IMR-90 (cell line): ENCODE measurements around the gene AP2B1.

Experiments used
- CTCF ChIP-seq: conservative IDR thresholded peaks from 2 replicates; pipeline ENCODE4 v1.5.1; 2012; ENCODE audit warnings: mild to moderate bottlenecking, low read depth, low read length, improper control_type of control experiment
- MXI1 ChIP-seq: IDR thresholded peaks from 2 replicates; pipeline ENCODE4 v1.6.1; 2012; ENCODE audit warnings: low read depth, mild to moderate bottlenecking, low read length, moderate library complexity, borderline replicate concordance
- POLR2A ChIP-seq: IDR thresholded peaks from 2 replicates; pipeline ENCODE4 v1.6.1; 2012; ENCODE audit warnings: mild to moderate bottlenecking, low read depth, low read length

DNA sequence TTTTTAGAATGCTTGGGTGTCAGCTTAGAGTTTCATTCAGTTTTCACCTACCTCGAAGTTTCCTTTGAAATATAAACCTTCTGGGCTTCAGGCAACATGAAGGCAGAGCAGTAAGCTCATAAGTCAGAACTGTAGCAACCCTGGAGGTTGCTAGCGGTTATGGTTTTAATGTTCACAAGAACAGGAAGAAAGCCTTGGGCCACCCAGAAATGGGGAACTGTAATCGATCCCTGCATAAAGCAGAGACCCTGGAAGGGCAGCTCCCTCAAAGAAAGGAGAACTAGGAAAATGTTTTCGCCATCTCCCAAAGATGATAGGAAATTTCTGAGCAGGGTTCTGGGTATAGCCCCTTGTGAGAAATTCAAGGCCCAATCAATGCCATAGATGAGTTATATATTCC is 96.5 kb downstream of the AP2B1 start:
- TF ChIP-seq POLR2A (no peak), CTCF (no peak), MXI1 (no peak)
